ENCODE results near the gene RBMS3. TPM values are rescaled to one million over a fixed set of nuclear protein-coding genes. Genes with fewer than 3 reads are reported as not detected.

RBMS3 gene
- total and polyA plus RNA-seq, 2 experiments from 2014 or later, result 3.2 to 7.4 TPM

DNA sequence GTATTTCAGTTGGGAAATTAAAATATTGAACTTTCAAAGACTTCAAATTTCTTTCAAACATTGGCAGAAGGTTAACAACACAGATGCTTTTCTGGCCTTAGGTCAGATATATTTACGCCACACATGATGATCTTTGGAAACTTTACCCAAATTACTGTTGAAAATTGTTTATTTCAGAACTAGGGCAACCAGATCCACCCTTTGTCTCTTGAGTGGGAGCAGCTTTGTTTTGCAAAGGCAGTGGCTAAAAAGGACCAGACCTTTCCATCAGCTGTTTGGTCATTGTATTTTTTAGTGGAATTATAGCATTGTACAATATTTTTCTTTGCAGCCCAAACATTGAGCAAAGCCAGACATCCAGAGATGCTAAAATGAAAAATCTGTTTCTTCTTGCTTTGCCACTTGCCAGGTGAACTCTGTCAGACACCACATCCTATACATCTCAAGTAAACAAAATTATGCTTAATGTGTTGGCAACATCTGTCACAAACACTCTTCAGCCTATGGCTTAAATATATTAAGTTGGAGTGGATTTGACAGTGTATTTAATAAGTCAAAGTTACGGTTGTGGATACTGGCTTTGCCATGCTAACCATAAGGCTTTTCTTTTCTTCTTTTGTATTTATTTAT is 651.9 kb downstream of the RBMS3 start (continued):
- TF ChIP-seq, protein P1, sequence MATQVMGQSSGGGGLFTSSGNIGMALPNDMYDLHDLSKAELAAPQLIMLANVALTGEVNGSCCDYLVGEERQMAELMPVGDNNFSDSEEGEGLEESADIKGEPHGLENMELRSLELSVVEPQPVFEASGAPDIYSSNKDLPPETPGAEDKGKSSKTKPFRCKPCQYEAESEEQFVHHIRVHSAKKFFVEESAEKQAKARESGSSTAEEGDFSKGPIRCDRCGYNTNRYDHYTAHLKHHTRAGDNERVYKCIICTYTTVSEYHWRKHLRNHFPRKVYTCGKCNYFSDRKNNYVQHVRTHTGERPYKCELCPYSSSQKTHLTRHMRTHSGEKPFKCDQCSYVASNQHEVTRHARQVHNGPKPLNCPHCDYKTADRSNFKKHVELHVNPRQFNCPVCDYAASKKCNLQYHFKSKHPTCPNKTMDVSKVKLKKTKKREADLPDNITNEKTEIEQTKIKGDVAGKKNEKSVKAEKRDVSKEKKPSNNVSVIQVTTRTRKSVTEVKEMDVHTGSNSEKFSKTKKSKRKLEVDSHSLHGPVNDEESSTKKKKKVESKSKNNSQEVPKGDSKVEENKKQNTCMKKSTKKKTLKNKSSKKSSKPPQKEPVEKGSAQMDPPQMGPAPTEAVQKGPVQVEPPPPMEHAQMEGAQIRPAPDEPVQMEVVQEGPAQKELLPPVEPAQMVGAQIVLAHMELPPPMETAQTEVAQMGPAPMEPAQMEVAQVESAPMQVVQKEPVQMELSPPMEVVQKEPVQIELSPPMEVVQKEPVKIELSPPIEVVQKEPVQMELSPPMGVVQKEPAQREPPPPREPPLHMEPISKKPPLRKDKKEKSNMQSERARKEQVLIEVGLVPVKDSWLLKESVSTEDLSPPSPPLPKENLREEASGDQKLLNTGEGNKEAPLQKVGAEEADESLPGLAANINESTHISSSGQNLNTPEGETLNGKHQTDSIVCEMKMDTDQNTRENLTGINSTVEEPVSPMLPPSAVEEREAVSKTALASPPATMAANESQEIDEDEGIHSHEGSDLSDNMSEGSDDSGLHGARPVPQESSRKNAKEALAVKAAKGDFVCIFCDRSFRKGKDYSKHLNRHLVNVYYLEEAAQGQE (IDR thresholded peaks at IDR 0.05; ENCODE audit: unreplicated experiment), result no peak
- no peak for TF ChIP-seq STAT1 (IDR thresholded peaks at IDR 0.05; ENCODE audit: unreplicated experiment)
- no peak for TF ChIP-seq EZH2phosphoT487 (IDR thresholded peaks at IDR 0.05; ENCODE audit: unreplicated experiment)
- no peak for TF ChIP-seq EZH2 (IDR thresholded peaks at IDR 0.05; ENCODE audit: low read depth, unreplicated experiment)
- no peak for TF ChIP-seq ZNF114 (CRISPR knock-in tag; IDR thresholded peaks at IDR 0.05)
- TF ChIP-seq CREB1 (CRISPR knock-in tag; IDR thresholded peaks at IDR 0.05; ENCODE audit: low read depth), result no peak
- no peak for TF ChIP-seq NANOG (IDR thresholded peaks at IDR 0.05; ENCODE audit: borderline replicate concordance)

DNA sequence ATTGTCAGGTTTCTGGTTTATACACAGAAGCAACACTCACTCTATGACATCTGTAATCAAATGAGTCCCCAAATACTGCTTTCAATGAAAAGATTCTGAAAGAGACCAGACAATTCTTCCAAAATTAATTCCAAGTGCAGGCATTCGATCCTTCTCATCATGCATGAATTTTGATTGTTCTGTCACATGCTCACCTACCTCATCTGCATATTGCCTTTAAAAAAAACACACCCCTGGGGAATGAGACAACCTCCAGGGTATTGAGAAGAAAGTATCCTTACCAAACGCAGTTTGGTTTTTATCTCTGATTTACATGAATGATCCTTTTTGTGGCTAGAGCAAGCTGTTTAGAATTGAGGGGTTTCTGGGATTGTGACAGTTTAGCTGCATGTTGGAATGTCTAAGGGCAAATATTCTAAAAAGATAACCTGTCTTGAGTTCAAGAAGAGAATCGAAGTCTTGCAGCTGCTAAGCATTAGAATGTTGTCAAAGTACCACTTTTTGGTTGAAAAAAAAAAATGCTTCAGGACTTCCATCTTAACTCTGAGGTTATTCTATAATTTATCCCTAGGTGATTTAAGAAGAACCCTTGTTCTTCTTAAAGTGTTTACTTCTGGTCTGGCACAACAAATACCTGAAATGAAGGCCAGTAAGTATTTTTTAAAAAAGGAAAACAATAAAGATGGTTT is 653.1 kb downstream of the RBMS3 start:
- Histone ChIP-seq H4K20me1 (replicated peaks; ENCODE audit: insufficient read depth) (no peaks in the 10 kb centered on the region), H3K79me2 (replicated peaks; ENCODE audit: insufficient read depth) (no peaks in the 10 kb centered on the region), H3K4me2 (peak overlapping the region; percentile 18; the same call in 1 of the 2 replicates), H3K27ac (ENCODE audit: low read depth) (no peak overlapping the region), H3F3A (replicated peaks; ENCODE audit: low read depth) (no peaks in the 10 kb centered on the region), H3K27me3 (ENCODE audit: insufficient read depth) (no peaks in the 10 kb centered on the region), H3K4me3 (no peak overlapping the region), H2AFZ (no peak overlapping the region), H3K9me2 (ENCODE audit: insufficient read depth) (no peaks in the 10 kb centered on the region), H3K4me1 (ENCODE audit: insufficient read depth) (peaks cover 27% of the 10 kb centered on the region), H3K36me3 (ENCODE audit: insufficient read depth) (no peaks in the 10 kb centered on the region)
- ATAC-seq, result no peak
- Mint-ChIP-seq H3K27ac (no peak overlapping the region; the same call in 1 of the 2 replicates), H3K4me1 (peaks cover 24% of the 10 kb centered on the region), H3K36me3 (ENCODE audit: low read depth) (no peaks in the 10 kb centered on the region), H3K27me3 (ENCODE audit: insufficient read depth, low read depth, poor library complexity) (no peaks in the 10 kb centered on the region), H3K4me3 (no peak overlapping the region), H3K9me3 (no peaks in the 10 kb centered on the region)
- no peak for DNase-seq (ENCODE audit: low spot score)
- TF ChIP-seq POLR2AphosphoS5 (IDR thresholded peaks at IDR 0.05; ENCODE audit: low read depth) (no peak), CREB1 (CRISPR knock-in tag; IDR thresholded peaks at IDR 0.05; ENCODE audit: low read depth) (no peak), STAT1 (IDR thresholded peaks at IDR 0.05; ENCODE audit: unreplicated experiment) (no peak), NANOG (IDR thresholded peaks at IDR 0.05; ENCODE audit: borderline replicate concordance) (no peak), JUNB (IDR thresholded peaks at IDR 0.05; ENCODE audit: unreplicated experiment) (no peak), ZNF114 (CRISPR knock-in tag; IDR thresholded peaks at IDR 0.05) (no peak)
- TF ChIP-seq, protein P1 (IDR thresholded peaks at IDR 0.05; ENCODE audit: unreplicated experiment), result no peak
- TF ChIP-seq, protein P2, sequence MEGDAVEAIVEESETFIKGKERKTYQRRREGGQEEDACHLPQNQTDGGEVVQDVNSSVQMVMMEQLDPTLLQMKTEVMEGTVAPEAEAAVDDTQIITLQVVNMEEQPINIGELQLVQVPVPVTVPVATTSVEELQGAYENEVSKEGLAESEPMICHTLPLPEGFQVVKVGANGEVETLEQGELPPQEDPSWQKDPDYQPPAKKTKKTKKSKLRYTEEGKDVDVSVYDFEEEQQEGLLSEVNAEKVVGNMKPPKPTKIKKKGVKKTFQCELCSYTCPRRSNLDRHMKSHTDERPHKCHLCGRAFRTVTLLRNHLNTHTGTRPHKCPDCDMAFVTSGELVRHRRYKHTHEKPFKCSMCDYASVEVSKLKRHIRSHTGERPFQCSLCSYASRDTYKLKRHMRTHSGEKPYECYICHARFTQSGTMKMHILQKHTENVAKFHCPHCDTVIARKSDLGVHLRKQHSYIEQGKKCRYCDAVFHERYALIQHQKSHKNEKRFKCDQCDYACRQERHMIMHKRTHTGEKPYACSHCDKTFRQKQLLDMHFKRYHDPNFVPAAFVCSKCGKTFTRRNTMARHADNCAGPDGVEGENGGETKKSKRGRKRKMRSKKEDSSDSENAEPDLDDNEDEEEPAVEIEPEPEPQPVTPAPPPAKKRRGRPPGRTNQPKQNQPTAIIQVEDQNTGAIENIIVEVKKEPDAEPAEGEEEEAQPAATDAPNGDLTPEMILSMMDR (conservative IDR thresholded peaks at IDR 0.05; ENCODE audit: low read depth in 2 of 2), result no peak
- TF ChIP-seq, protein P3, sequence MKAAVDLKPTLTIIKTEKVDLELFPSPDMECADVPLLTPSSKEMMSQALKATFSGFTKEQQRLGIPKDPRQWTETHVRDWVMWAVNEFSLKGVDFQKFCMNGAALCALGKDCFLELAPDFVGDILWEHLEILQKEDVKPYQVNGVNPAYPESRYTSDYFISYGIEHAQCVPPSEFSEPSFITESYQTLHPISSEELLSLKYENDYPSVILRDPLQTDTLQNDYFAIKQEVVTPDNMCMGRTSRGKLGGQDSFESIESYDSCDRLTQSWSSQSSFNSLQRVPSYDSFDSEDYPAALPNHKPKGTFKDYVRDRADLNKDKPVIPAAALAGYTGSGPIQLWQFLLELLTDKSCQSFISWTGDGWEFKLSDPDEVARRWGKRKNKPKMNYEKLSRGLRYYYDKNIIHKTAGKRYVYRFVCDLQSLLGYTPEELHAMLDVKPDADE (IDR thresholded peaks at IDR 0.05), result no peak
